Upper lobe of left lung (tissue), 6 donors: ENCODE measurements around the gene CCR5. TPM values are rescaled to one million over a fixed set of nuclear protein-coding genes. Genes with fewer than 3 reads are reported as not detected.
A peak's percentile ranks its signal among the peaks of the same experiment; 100 is the strongest.

Experiments used
- ATAC-seq, 2 donors: fragments of 200-7000 bp; cut with Tn5 transposase; one replicate each; pipeline ENCODE4 v1.9.1; 2022; ENCODE audit warnings: mild to moderate bottlenecking in 2 of 2, moderate library complexity in 2 of 2; ENCODE audit not compliant: low FRiP score in 2 of 2
- DNase-seq, 2 donors: peaks; one replicate each; pipeline ENCODE4 v3.0.0-alpha.2; 2019 to 2020
- H3K27ac ChIP-seq, 4 donors: fragments of 200-600 bp; sonication (generic); one replicate each; pipeline ENCODE4 v1.5.1; 2016 to 2019
- H3K27me3 ChIP-seq, 4 donors: fragments of 200-600 bp; sonication (generic); one replicate each; pipeline ENCODE4 v1.5.1; 2017 to 2019
- H3K36me3 ChIP-seq, 4 donors: fragments of 200-600 bp; sonication (generic); one replicate each; pipeline ENCODE4 v1.5.1; 2016 to 2019
- H3K4me1 ChIP-seq, 4 donors: fragments of 200-600 bp; sonication (generic); one replicate each; pipeline ENCODE4 v1.5.1; 2018 to 2019
- H3K4me3 ChIP-seq, 4 donors: fragments of 200-600 bp; sonication (generic); one replicate each; pipeline ENCODE4 v1.5.1; 2017 to 2019; ENCODE audit warnings: mild to moderate bottlenecking in 2 of 4, moderate library complexity in 1 of 4
- H3K9me3 ChIP-seq, 4 donors: fragments of 200-600 bp; sonication (generic); one replicate each; pipeline ENCODE4 v1.5.1; 2018 to 2019
- EP300 ChIP-seq, 4 donors: sonication (generic); formaldehyde crosslinking; IDR thresholded peaks; one replicate each; pipeline ENCODE4 v1.5.1; 2017; ENCODE audit warnings: antibody characterized with exemption in 4 of 4, control low read depth in 2 of 4
- POLR2A ChIP-seq, 4 donors: fragments of 450-650 bp; IDR thresholded peaks; one replicate each; pipeline ENCODE4 v1.5.1; 2016 to 2017; ENCODE audit warnings: antibody characterized with exemption in 4 of 4, mild to moderate bottlenecking in 2 of 4
- POLR2AphosphoS5 ChIP-seq, 2 donors: sonication (generic); formaldehyde crosslinking; IDR thresholded peaks; one replicate each; pipeline ENCODE4 v1.5.1; 2017; ENCODE audit warnings: antibody characterized with exemption in 2 of 2
- WGBS, 2 donors: methylation state at CpG; one replicate each; pipeline ENCODE4 v1.1.5; 2017 to 2018; 5-methylcytosine and 5-hydroxymethylcytosine counted together
- total RNA-seq, 6 donors: library from RNA; depleted of rRNA in 4 of 6; stranded (reverse); fragments of >200 nt in 4 of 6; gene quantifications; one replicate each; pipeline versions ENCODE4 v1.1.0 to v1.2.1, GENCODE V29; 2016 to 2021
- TF ChIP-seq, protein P1 (sequence below), 6 experiments: fragments of 450-650 bp in 4 of 6; fragments of 200-600 bp in 2 of 6; sonication (generic) in 2 of 6; IDR thresholded peaks; one replicate each; pipeline ENCODE4 v1.5.1; 2016 to 2019; ENCODE audit warnings: antibody characterized with exemption in 6 of 6
- donor health status: DM: no; HTN: no; CAD: no; lungs with moderate emphysema.
- donor health status: DM: no; HTN: yes; CAD: no; lungs with severe emphysema.

CCR5 gene
- total RNA-seq, 6 donors from 2014 or later: 0.33 to 8.6 (median 3.1) TPM

DNA sequence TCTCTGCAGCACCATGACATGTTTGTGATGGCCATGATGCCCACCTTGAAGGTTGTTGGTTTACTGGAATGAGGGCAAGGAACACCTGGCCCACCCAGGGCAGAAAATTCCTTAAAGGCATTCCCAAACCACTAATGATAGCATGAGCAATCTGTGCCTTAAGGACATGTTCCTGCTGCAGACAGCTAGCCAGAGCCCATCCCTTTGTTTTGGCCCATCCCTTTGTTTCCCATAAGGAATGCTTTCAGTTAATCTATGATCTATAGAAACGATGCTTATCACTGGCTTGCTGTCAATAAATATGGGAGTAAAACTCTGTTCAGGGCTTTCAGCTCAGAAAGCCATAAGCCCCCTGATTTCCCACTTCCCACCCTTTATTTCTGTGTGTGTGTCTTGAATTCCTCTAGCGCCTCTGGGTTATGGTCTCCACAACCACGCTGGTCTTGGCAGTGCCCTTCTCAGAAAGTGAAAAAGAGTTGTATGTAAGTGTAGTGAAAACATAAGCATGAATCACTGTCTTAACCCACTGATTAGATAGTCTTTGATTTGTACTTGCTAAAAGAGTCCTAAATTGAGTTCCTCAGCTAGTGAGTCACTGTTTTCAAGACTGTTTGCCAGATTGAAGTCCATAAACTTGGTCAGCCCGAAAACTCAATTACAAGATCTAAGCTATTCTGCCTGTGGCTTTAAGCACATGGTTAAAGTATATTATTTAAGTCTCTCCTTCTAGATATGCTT, 35.8 kb upstream of the CCR5 start:
- Histone ChIP-seq H3K27me3 (no peaks in the 10 kb centered on the region), H3K4me3 (no peak overlapping the region), H3K4me1 (no peaks in the 10 kb centered on the region), H3K27ac (no peak overlapping the region), H3K9me3 (peaks cover 5 to 19% (median 12%) of the 10 kb centered on the region in 4 donors), H3K36me3 (no peaks in the 10 kb centered on the region)
- TF ChIP-seq POLR2A (IDR thresholded peaks at IDR 0.05): no peak
- no peak for TF ChIP-seq EP300 (IDR thresholded peaks at IDR 0.05)
- TF ChIP-seq, protein P1, sequence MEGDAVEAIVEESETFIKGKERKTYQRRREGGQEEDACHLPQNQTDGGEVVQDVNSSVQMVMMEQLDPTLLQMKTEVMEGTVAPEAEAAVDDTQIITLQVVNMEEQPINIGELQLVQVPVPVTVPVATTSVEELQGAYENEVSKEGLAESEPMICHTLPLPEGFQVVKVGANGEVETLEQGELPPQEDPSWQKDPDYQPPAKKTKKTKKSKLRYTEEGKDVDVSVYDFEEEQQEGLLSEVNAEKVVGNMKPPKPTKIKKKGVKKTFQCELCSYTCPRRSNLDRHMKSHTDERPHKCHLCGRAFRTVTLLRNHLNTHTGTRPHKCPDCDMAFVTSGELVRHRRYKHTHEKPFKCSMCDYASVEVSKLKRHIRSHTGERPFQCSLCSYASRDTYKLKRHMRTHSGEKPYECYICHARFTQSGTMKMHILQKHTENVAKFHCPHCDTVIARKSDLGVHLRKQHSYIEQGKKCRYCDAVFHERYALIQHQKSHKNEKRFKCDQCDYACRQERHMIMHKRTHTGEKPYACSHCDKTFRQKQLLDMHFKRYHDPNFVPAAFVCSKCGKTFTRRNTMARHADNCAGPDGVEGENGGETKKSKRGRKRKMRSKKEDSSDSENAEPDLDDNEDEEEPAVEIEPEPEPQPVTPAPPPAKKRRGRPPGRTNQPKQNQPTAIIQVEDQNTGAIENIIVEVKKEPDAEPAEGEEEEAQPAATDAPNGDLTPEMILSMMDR (IDR thresholded peaks at IDR 0.05): no peak
- no peak for TF ChIP-seq POLR2AphosphoS5 (IDR thresholded peaks at IDR 0.05)
- peak in 1 of 2 donors; percentile 17 for ATAC-seq
- 59 to 63% methylated on average over 4 of the region's 4 CpGs for WGBS, 2 donors
- DNase-seq: no peak

DNA sequence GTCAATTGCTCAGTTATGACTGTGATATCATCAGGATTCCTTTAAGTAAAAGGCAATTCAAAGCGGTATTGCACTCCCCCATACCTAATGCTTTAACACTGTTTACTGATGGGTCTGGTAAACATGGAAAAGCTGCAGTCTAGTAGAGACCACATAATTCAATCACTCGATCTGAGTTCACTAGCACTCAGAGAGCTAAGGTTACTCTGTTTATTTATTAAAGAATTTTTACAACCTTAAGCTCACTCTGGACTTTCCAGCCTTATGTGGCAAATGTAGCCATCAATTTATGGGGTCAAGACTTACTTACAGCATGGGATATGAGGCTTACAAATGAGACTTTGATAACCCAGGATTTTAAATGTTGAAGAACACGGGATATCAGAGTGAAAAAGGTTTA, 35.2 kb upstream of the CCR5 start:
- DNase-seq (no peak), ATAC-seq (no peak)
- TF ChIP-seq EP300 (IDR thresholded peaks at IDR 0.05): no peak
- TF ChIP-seq, protein P1 (IDR thresholded peaks at IDR 0.05): no peak
- TF ChIP-seq POLR2AphosphoS5 (IDR thresholded peaks at IDR 0.05): no peak
- TF ChIP-seq POLR2A (IDR thresholded peaks at IDR 0.05): no peak
- Histone ChIP-seq H3K36me3 (no peaks in the 10 kb centered on the region), H3K27me3 (no peaks in the 10 kb centered on the region), H3K9me3 (peaks cover 5 to 21% (median 12%) of the 10 kb centered on the region in 4 donors), H3K4me1 (no peaks in the 10 kb centered on the region), H3K4me3 (no peak overlapping the region), H3K27ac (no peak overlapping the region)
- WGBS, 2 donors: 78 to 82% methylated on average over 3 of the region's 3 CpGs

DNA sequence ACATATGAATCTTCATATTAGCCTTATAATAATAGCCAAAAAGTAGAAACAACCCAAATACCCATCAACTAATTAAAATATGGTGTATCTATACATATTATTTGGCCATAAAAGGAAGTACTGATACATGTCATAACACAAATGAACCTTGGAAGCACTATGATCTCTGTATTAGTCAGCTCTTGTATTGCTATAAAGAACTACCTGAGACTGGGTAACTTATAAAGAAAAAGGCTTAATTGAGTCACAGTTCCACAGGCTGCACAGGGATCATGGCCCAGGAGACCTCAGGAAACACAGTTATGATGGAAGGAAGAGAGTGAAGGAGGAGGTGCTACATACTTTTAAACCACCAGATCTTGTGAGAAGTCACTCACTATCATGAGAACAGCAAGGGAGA, 32.8 kb upstream of the CCR5 start:
- no peak overlapping the region for H3K27ac ChIP-seq
- TF ChIP-seq POLR2A (IDR thresholded peaks at IDR 0.05) (no peak), EP300 (IDR thresholded peaks at IDR 0.05) (no peak), POLR2AphosphoS5 (IDR thresholded peaks at IDR 0.05) (no peak)
- TF ChIP-seq, protein P1 (IDR thresholded peaks at IDR 0.05): no peak
- no peak overlapping the region for H3K4me3 ChIP-seq
- no peaks in the 10 kb centered on the region for H3K4me1 ChIP-seq
- peaks cover 5 to 21% (median 12%) of the 10 kb centered on the region in 4 donors for H3K9me3 ChIP-seq
- no peak for DNase-seq
- ATAC-seq: no peak
- H3K27me3 ChIP-seq: no peaks in the 10 kb centered on the region
- H3K36me3 ChIP-seq: no peaks in the 10 kb centered on the region

DNA sequence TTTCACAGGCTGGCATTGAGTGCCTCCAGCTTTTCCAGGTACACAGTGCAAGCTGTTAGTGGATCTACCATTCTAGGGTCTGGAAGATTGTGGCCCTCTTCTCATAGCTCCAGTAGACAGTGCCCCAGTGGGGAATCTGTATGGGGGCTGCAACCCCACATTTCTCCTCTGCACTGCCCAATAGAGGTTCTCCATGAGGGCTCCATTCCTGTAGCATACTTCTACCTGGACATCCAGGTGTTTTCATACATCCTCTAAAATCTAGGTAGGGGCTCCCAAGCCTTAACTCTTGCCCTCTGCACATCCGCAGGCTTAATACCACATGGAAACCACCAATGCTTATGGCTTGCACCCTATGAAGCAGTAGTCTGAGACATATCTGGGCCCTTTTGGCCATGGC, 31.9 kb upstream of the CCR5 start:
- Histone ChIP-seq H3K27ac (no peak overlapping the region), H3K4me3 (no peak overlapping the region), H3K36me3 (no peaks in the 10 kb centered on the region), H3K27me3 (no peaks in the 10 kb centered on the region), H3K9me3 (peaks cover 5 to 21% (median 12%) of the 10 kb centered on the region in 4 donors), H3K4me1 (no peaks in the 10 kb centered on the region)
- WGBS, 2 donors: 100% methylated on average over 1 of the region's 1 CpG
- no peak for TF ChIP-seq EP300 (IDR thresholded peaks at IDR 0.05)
- TF ChIP-seq, protein P1 (IDR thresholded peaks at IDR 0.05): no peak
- no peak for TF ChIP-seq POLR2AphosphoS5 (IDR thresholded peaks at IDR 0.05)
- TF ChIP-seq POLR2A (IDR thresholded peaks at IDR 0.05): no peak
- ATAC-seq (no peak), DNase-seq (no peak)

DNA sequence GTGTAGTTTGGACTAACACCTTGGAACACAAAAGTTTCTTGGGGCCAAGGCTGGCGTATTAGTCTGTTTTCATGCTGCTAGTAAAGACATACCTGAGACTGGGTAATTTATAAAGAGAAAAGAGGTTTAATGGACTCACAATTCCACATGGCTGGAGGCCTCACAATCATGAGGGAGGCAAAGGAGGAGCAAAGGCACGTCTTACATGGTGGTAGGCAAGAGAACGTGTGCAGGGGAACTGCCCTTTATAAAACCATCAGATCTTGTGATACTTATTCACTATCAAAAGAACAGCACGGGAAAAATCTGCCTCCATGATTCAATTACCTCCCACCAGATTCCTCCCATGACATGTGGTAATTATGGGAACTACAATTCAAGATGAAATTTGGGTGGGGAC, 26.3 kb upstream of the CCR5 start:
- no peak overlapping the region for H3K27ac ChIP-seq
- TF ChIP-seq POLR2AphosphoS5 (IDR thresholded peaks at IDR 0.05) (no peak), POLR2A (IDR thresholded peaks at IDR 0.05) (no peak), EP300 (IDR thresholded peaks at IDR 0.05) (no peak)
- TF ChIP-seq, protein P1 (IDR thresholded peaks at IDR 0.05): no peak
- H3K36me3 ChIP-seq: no peaks in the 10 kb centered on the region
- no peaks in the 10 kb centered on the region for H3K4me1 ChIP-seq
- no peaks in the 10 kb centered on the region for H3K27me3 ChIP-seq
- no peak for ATAC-seq
- no peak overlapping the region for H3K4me3 ChIP-seq
- no peak for DNase-seq
- 85 to 92% methylated on average over 4 of the region's 4 CpGs for WGBS, 2 donors
- peaks cover 1 to 6% (median 3%) of the 10 kb centered on the region in 4 donors for H3K9me3 ChIP-seq
